HTR-8/SVneo (cell line): ENCODE results near the gene GLYATL1B.
"Not testable (repeated sequence)": the region's sequence is repeated elsewhere in the genome, so short reads cannot be mapped to it uniquely, and the experiment has no call there.

Experiments used
- DNase-seq: peaks from one replicate; pipeline ENCODE4 v3.0.0; 2011; ENCODE audit warnings: low spot score, mixed read lengths; ENCODE audit not compliant: insufficient read length
- FAIRE-seq: peaks from 2 replicates; lab custom pipeline; 2011; peaks lifted over from hg19 to GRCh38; lab: Jason Lieb, UNC

The GLYATL1B gene

GRCh38 chr11:59093576-59093975 lies 7.5 kb downstream of the GLYATL1B start:
- not testable (repeated sequence) for DNase-seq

DNA sequence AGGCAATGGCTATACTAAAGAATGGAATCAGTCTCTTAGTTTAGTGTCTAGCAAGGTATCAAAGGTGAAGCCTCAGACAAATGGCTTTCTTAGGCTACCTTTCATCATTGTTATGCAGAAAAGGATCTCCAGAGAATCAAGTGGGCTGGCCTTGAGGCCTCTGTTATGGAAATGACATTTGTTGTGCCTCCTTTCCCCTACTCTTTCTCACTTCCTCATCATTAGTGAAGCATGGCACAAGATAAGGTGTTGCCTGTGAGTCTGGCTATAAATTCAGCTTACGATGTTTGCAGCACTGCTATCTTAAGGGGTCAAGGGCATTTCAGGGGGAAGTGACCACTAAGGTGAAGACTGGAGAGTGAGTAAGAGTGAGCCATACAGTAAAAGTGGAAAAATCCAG lies 9.1 kb downstream of the GLYATL1B start:
- FAIRE-seq, DNase-seq: not testable (repeated sequence)

More at GRCh38 chr11:59093576-59093975, 7.5 kb downstream of the GLYATL1B start:
- FAIRE-seq = not testable (repeated sequence)

DNA sequence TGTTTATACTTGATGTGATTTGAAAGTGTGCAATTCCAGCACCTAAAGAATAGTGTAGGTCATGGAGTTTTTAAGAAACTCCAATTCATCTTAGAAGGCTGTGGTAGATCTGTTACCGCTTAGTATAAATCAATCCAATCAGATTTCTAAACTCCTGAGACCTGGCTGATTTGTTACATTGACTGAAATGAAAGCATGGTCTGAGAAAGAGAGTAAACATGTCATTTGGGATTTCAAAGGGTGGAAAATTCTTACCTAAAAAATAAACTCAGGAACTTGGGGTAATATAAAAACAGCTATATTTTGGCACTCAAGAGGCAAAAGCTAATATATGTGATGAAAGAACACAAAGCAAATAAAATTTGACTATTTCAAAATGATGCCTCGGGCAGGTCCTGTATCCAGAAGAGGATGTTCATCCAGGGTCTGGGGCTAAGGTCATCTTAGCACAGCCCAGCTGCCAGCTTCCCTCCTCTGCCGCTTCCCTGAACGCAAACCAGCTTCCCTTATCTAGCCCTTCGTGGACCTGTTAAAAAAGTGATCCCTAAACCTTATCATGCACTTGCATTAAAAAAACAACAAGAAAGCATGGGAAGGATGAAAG lies 10.0 kb downstream of the GLYATL1B start:
- DNase-seq, FAIRE-seq: not testable (repeated sequence)

DNA sequence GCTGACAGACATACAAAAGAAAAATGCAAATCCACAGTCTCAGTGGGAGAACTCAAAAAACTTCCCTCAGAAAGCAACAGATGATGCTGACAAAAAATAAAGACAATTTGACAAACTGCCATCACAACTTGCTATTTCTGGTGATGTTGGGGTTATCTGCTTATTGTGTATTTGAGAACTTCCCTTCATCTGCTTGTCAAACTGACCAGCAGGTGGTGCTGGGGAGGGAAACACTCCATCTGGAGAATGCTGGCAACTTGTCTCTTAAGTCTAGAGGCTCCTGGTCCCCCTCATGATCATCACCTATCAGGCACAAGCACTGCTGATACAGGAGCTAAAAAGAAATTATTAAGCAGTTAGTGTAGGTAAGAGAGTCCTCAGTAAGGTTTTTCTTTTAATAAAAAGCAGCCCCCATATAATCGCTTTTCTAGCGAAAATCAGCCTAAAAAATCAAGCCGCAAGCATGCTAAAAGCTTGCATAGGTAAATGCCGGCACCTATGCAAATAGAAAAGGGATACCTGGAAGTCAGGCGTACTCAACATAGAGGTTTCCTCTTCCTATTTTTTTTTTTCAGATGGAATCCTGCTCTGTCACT lies 11.1 kb downstream of the GLYATL1B start:
- FAIRE-seq (no peak), DNase-seq (no peak)

- not testable (repeated sequence) for FAIRE-seq
These were observed 11.8 kb downstream of the GLYATL1B start for GRCh38 chr11:59097938-59098337.

DNA sequence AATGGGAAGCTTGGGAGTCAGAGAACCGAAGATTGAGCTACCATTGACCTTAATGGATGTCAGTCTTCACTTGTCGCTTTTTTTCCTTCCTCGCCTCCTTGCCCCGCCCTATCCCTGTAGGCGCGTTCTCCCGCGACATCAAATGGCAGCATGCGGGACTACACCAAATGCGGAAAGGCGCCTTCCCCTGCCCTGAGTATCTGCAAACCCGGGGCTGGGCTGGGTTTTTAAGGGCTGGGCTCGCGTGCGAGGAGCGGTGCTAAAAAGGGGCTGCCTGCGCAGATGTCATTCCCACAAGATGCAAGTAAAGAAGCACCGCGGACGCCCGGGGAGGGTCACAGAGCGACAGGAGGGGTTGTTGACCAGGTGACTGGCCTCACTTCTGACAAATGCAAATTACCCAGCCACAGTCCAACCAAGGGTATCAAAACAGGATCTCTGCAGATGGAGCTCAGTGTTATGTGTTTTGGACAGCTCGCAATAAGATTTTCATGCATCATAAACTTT lies 16.2 kb downstream of the GLYATL1B start:
- DNase-seq (no peak), FAIRE-seq (no peak)

More at GRCh38 chr11:59097938-59098337, 11.8 kb downstream of the GLYATL1B start:
- DNase-seq = not testable (repeated sequence)

GRCh38 chr11:59106363-59107336 lies 20.5 kb downstream of the GLYATL1B start, which contains the start of gene FAM111B:
Gene FAM111B, plus strand, starts transcription at chr11:59107237. Its CDS starts 2,389 bp downstream, at chr11:59109626.
- no peak for FAIRE-seq

DNA sequence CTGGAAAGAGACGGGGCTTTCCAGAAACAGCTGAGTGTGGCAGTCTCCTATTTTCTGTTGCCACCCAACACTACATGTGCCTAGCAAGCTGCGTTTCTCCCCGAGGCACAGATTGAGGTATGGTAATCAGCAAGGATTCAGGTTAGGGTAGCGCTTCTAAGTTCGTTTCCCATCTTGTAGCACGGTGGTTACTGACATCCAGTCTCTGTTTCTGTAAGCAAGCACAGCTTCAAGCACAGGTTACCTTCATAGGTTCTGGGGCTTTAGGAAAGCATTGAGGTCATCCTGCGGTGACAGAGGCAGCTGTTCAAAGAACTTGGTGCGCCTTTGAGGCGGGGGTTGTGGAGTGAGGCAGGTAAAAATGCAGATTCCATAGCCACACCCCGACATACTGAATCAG lies 21.6 kb downstream of the GLYATL1B start:
- DNase-seq, FAIRE-seq: not testable (repeated sequence)

More at GRCh38 chr11:59106363-59107336, 20.5 kb downstream of the GLYATL1B start, which contains the start of gene FAM111B:
- DNase-seq = peak; percentile 84

GRCh38 chr11:59112494-59112893 lies 26.4 kb downstream of the GLYATL1B start:
- DNase-seq = no peak

GRCh38 chr11:59114344-59114743 lies 28.2 kb downstream of the GLYATL1B start:
- no peak for DNase-seq
- FAIRE-seq = peak; percentile 4

More at GRCh38 chr11:59112494-59112893, 26.4 kb downstream of the GLYATL1B start:
- FAIRE-seq = no peak

- DNase-seq (no peak), FAIRE-seq (no peak)
These were observed 29.4 kb downstream of the GLYATL1B start for GRCh38 chr11:59115553-59115952.

DNA sequence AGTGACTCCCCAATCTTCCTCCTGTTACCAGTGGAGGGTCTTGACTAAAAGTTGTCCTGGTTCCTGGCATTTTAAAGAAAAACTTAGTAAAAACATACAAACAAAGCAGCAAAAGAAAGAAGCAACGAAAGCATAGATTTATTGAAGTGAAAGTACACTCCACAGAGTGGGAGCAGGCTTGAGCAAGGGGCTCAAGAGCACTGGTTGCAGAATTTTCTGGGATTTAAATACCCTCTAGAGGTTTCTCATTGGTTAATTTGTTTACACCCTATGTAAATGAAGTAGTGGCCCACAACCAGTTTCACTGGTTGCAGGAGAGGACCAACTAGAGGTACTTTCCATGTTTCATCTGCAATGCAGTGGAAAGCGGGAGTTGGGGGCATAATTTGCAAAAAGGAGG lies 31.7 kb downstream of the GLYATL1B start:
- DNase-seq = no peak
- FAIRE-seq = no peak

DNA sequence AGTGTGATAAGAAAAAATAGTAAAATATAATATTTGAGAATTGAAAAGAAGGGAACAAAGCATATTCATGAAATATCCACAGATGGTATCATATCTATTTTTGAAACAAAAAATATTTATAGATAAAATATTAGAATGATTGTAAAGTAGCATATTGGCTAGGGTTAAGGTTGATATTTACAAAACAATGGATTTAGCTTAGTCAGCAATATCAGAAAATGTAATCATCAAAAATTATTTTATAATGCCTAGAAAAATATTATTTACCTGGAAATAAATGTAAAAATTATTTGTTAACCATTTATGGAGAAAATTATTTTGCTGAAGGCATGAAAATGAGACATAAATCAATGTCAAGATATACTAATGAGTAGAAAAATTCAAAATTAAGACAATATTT lies 33.7 kb downstream of the GLYATL1B start:
- DNase-seq (no peak), FAIRE-seq (no peak)

- DNase-seq (peak; percentile 87), FAIRE-seq (peak; percentile 98)
These were observed 49.7 kb downstream of the GLYATL1B start for GRCh38 chr11:59135648-59136461.

- not testable (repeated sequence) for FAIRE-seq, DNase-seq
These were observed 50.4 kb downstream of the GLYATL1B start for GRCh38 chr11:59136551-59136950.

GRCh38 chr11:59137190-59137589 lies 51.1 kb downstream of the GLYATL1B start:
- FAIRE-seq (no peak), DNase-seq (no peak)

DNA sequence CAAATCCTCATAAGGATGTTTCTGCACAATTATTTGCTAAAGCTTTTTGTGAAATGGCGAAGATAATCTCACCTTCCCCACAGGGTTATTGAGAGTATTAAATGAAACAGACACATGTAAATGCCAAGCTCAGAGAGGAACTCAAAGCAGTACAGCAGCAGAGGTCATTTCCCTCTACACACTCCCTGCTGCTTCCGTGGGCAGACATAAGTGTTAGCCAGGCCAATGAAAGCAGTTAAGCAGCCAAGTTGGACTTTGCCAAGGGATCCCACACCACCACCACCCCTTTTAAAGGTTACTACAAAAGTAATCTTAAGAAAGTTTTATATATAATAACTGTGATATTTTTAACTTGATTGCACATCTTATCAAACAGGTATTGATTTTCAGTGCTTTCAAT lies 52.5 kb downstream of the GLYATL1B start:
- DNase-seq (no peak), FAIRE-seq (no peak)

DNA sequence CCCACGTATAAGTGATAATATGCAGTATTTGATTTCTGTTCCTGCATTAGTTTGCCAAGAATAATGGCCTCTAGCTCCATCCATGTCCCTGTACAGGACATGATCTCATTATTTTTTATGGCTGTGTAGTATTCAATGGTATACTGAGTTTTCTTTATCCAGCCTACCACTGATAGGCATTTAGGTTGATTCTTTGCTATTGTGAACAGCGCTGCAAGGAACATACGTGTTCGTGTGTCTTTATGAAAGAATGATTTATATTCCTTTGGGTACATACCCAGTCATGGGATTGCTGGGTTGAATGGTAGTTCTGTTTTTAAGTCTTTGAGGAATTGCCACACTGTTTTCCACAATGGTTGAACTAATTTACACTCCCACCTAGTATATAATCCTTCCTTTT lies 55.1 kb downstream of the GLYATL1B start:
- FAIRE-seq (no peak), DNase-seq (no peak)
